8988T (cell line): ENCODE measurements around the gene ATP5F1C.

Experiments
- DNase-seq: peaks from one replicate; pipeline ENCODE4 v3.0.0; 2011

ATP5F1C gene

DNA sequence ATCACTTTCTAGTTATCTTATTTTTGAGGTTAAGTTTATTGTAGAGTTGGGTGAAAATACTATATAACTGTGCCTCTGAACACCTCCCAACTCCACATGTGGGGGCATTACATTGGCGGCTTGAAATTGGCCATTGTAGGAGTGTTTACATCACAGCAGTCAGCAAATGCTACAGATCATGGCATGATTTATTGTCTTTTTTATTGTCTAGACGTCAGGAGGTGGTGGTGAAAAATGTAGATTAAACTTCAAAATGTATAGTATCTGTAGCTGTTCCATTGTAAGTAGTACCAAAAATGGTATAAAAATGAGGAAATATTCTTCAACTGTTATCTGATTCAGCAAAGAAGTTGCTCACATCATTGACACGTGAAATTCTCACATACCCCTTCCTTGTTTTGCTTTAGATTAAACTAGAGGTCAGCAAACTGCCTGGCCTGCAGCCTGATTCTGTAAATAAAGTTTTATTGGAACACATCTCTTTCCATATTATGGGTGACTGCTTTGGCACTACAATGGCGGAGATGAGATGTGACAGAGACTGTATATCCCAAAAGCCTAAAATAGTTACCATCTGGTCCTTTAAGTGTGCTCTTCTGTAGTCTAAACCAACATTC, 65.4 kb downstream of the ATP5F1C start:
- no peak for DNase-seq

DNA sequence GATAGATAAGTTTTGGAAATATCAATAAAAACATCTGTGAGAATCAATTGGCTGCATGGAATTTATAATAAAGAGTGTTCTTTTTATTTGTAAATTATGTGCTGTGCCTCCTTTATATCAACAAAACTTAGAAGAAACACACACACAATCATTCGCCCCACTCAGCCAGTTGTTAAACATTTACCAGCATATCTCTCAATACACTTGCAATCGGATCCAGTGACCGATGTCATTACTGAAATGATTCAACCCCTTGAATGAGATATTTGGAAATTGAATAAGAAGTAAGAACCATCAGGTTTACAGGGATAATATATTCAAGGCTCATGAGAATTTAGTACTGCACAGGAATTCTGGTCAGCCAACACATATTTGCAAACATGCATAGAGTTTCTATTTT, 65.9 kb downstream of the ATP5F1C start:
- DNase-seq, result no peak

DNA sequence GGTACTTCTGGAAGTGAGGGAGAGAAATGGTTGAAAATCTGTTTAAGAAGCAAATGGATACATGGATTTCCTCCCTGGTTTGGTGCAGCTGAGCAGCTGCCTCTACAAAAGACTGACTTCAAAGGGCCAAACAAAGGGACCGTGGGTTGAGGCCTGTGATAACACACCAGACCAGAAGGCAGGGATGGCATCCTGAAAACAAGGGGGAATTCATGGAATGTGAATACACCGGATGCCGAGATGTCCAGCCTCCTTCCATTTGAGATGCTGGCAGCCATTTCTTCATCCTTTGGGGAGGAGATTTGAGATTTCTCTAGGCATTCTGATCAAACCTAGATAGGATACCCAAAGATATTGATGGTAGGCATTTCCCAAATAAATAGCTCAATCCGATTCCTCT, 67.2 kb downstream of the ATP5F1C start:
- DNase-seq, result no peak

DNA sequence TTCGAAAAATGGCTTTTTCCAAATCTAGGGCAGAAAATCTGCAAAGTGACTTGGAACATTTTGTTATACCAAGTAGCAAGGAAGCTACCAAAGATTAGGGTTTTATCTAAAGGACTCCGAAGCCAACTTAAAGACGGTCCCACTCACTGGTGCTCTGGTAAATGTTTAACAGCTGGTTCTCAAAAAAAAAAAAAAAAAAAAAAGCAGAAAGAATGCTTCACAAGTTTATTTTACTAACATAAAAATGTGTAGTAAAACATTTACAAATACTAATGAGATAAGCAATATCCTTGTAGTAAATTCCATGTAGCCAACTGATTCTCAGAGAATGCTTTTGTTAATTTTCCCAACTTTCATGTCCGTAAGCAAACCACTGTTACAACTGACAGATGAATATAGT, 68.7 kb downstream of the ATP5F1C start:
- DNase-seq, result no peak

DNA sequence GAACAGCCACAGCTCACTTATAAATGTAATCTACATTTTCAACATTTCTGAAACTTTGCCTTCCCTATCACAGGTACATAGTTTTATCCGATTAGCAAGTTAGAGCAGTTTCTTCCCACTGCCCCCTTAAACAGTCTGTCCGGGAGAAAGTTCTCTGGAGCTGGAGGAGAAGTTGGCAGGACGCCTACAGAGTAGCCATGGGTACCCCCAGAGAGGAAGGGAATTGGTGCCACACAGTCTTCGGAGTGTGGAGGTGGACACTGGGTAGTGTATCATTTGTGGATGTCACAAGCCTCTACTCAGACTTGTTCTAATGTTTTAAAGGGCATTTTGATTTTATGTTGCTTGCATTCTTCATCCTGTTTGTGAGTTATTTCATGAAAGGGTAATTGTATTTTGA, 69.3 kb downstream of the ATP5F1C start:
- DNase-seq, result no peak
